Karpas-422 (cell line): ENCODE results near the gene VPS8. TPM values are rescaled to one million over a fixed set of nuclear protein-coding genes. Genes with fewer than 3 reads are reported as not detected.
A peak's percentile ranks its signal among the peaks of the same experiment; 100 is the strongest.

Experiments used
- DNase-seq: peaks from one replicate; pipeline ENCODE4 v3.0.0-alpha.2; 2015
- H2AFZ ChIP-seq: fragments of 200-600 bp; sonication (generic); 2 replicates; pipeline ENCODE4 v1.6.1; 2014; ENCODE audit warnings: antibody characterized with exemption, low read length, mixed read lengths
- H3K27ac ChIP-seq: fragments of 200-600 bp; sonication (generic); 2 replicates; pipeline ENCODE4 v1.5.1; 2014; ENCODE audit warnings: mild to moderate bottlenecking, low read length, moderate library complexity
- H3K27me3 ChIP-seq: fragments of 200-600 bp; sonication (generic); 2 replicates; pipeline ENCODE4 v1.6.1; 2014; ENCODE audit warnings: low read length, mixed read lengths
- H3K36me3 ChIP-seq: fragments of 200-600 bp; sonication (generic); 2 replicates; pipeline ENCODE4 v1.6.1; 2014; ENCODE audit warnings: low read length, mixed read lengths; ENCODE audit not compliant: insufficient read depth
- H3K4me1 ChIP-seq: fragments of 200-600 bp; sonication (generic); 2 replicates; pipeline ENCODE4 v1.6.1; 2014; ENCODE audit warnings: mild to moderate bottlenecking, low read length, mixed read lengths
- H3K4me2 ChIP-seq: fragments of 200-600 bp; sonication (generic); 2 replicates; pipeline ENCODE4 v1.6.1; 2014; ENCODE audit warnings: low read length, low read depth, mild to moderate bottlenecking; ENCODE audit not compliant: poor library complexity, severe bottlenecking
- H3K4me3 ChIP-seq: fragments of 200-600 bp; sonication (generic); 2 replicates; pipeline ENCODE4 v1.5.1; 2014; ENCODE audit warnings: mild to moderate bottlenecking, antibody characterized with exemption, low read length, mixed read lengths
- H3K79me2 ChIP-seq: fragments of 200-600 bp; sonication (generic); 2 replicates; pipeline ENCODE4 v1.6.1; 2014; ENCODE audit warnings: mild to moderate bottlenecking, low read length, mixed read lengths
- H3K9ac ChIP-seq: fragments of 200-600 bp; sonication (generic); 2 replicates; pipeline ENCODE4 v1.6.0; 2014; ENCODE audit warnings: low read length
- H3K9me2 ChIP-seq: fragments of 200-600 bp; sonication (generic), shearing (Covaris generic); replicated peaks from 2 replicates; pipeline ENCODE4 v1.6.0; 2014; ENCODE audit warnings: mild to moderate bottlenecking, low read length, moderate library complexity; ENCODE audit not compliant: insufficient read depth
- H3K9me3 ChIP-seq: fragments of 300-700, 200-600 bp; sonication (generic); 2 replicates; pipeline ENCODE4 v1.6.1; 2014; ENCODE audit warnings: low read length, mixed read lengths
- H4K20me1 ChIP-seq: fragments of 200-600 bp; sonication (generic); 2 replicates; pipeline ENCODE4 v1.6.1; 2014; ENCODE audit warnings: mild to moderate bottlenecking, antibody characterized with exemption, low read length, low read depth; ENCODE audit not compliant: insufficient read depth
- total RNA-seq: library from RNA; depleted of rRNA; stranded (reverse); fragments of >200 nt; shearing (Covaris generic); gene quantifications from 2 replicates; pipeline ENCODE4 v1.2.3, GENCODE V29; 2014; ENCODE audit warnings: low replicate concordance

The VPS8 gene
- total RNA-seq, 1 experiment from 2014 or later: 168 TPM

DNA sequence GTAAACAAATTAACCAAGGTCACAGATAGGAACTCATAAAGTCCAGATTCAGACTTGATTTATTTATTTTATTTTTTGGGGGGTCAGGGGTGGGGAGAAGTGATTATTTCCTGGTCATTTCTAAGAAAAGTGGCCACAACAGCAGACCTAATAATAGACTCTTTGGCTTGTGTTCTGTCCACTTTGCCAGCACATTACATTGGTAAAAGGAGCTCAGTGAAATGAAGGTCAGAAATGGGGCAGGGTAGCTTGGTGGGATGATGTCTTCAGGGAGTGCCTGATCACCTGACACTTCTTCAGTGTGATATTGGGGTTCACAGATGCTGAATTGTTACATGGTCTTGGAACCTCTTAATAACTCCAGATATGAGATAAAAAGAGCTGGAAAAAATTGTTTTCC is 10.1 kb downstream of the VPS8 start:
- Histone ChIP-seq H3K36me3 (0 out of 2 replicates have a peak, but pooled peaks cover 6% of the 10 kb centered on the region), H2AFZ (no peak overlapping the region), H3K27ac (no peak overlapping the region), H3K79me2 (peaks cover 78% of the 10 kb centered on the region), H4K20me1 (no peaks in the 10 kb centered on the region), H3K27me3 (no peaks in the 10 kb centered on the region), H3K4me1 (no peaks in the 10 kb centered on the region), H3K9me3 (no peaks in the 10 kb centered on the region), H3K9me2 (no peaks in the 10 kb centered on the region), H3K9ac (no peak overlapping the region), H3K4me3 (no peak overlapping the region), H3K4me2 (no peak overlapping the region)
- DNase-seq: no peak

DNA sequence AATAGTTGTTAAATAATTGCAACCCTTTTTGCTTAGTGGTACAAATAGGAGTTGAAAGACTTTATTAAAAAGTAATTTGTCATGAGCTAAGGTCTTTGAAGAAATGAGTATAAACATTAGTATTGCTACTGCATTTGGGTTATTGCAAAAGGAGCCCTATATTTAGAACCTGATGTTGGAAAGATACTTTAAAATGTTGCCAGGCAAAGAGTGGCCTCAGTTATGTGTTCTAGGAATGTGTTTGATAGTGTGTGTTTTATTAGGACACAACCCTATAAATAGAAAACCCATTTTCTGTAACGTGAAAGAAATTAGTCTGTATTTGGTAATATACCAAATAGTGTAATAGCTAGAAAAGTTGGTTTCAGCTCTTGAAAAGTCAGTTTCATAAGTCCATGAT is 10.7 kb downstream of the VPS8 start:
- Histone ChIP-seq H3K27me3 (no peaks in the 10 kb centered on the region), H3K9ac (no peak overlapping the region)

DNA sequence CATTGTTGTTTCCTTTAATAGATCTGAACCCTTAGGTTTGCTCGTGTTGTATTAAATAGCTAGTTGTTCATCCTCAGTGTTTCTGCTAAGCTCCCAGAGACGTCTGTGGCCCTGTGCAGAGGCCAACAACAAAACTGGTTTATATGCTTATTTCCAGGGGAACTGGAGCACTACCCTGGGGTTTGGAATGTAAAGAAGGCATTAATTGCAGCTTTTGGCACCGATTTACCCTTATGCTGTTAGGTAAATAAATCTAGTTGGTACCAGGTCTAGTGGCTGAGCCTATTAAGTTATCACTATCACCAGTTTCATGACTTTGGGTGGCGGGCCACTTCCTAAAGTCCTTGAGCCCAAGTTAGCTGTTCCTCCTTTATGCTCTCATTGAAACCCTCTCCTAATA is 12.0 kb downstream of the VPS8 start:
- Histone ChIP-seq H3K27me3 (no peaks in the 10 kb centered on the region), H3K9me2 (no peaks in the 10 kb centered on the region), H3K27ac (no peak overlapping the region)

More for the DNA sequence above, 10.7 kb downstream of the VPS8 start:
- Histone ChIP-seq H3K4me2 (no peak overlapping the region), H3K9me3 (no peaks in the 10 kb centered on the region), H3K36me3 (0 out of 2 replicates have a peak, but pooled peaks cover 6% of the 10 kb centered on the region), H2AFZ (no peak overlapping the region), H3K79me2 (peaks cover 73% of the 10 kb centered on the region), H4K20me1 (no peaks in the 10 kb centered on the region), H3K4me3 (no peak overlapping the region), H3K4me1 (no peaks in the 10 kb centered on the region), H3K9me2 (no peaks in the 10 kb centered on the region), H3K27ac (no peak overlapping the region)
- DNase-seq: no peak

DNA sequence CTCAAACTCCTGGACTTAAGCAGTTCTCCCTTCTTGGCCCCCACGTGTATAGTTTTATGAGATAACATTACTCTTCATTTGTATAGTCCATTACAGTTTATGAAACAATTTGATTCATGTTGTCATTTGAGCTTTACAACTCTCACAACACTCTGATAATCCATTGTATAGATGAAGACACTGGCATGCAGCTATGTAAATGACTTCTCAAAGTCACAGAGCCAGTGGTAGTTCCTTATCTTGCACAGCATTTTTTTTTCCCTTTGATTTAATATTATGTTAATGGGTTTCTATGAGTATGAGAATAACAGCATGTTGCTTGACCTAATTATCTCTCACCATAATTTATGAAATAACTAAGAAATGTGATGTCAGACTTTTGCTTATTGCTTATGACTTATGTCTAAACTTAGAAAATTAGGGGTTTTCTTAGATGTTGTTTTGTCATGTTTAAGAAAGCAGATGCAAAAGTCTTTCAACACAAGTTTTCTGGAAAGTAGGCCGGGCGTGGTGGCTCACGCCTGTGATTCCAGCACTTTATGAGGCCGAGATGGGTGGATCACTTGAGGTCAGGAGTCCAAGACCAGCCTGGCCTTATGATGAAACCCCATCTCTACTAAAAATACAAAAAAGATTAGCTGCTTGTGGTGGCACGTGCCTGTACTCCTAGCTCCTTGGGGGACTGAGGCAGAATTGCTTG is 13.3 kb downstream of the VPS8 start:
- Histone ChIP-seq H3K9ac (no peak overlapping the region), H2AFZ (no peak overlapping the region), H3K4me2 (no peak overlapping the region), H3K9me2 (no peaks in the 10 kb centered on the region), H3K79me2 (peaks cover 48% of the 10 kb centered on the region), H3K27me3 (no peaks in the 10 kb centered on the region), H3K4me3 (no peak overlapping the region), H3K9me3 (no peaks in the 10 kb centered on the region), H3K4me1 (no peaks in the 10 kb centered on the region), H3K36me3 (peaks cover 2% of the 10 kb centered on the region; the same call in 1 of the 2 replicates), H4K20me1 (no peaks in the 10 kb centered on the region), H3K27ac (no peak overlapping the region)
- no peak for DNase-seq

More for the DNA sequence above, 12.0 kb downstream of the VPS8 start:
- Histone ChIP-seq H3K79me2 (peaks cover 59% of the 10 kb centered on the region), H3K9ac (no peak overlapping the region), H3K9me3 (no peaks in the 10 kb centered on the region), H3K4me3 (no peak overlapping the region), H3K4me2 (no peak overlapping the region), H3K36me3 (peaks cover 2% of the 10 kb centered on the region; the same call in 1 of the 2 replicates), H4K20me1 (no peaks in the 10 kb centered on the region), H2AFZ (no peak overlapping the region), H3K4me1 (no peaks in the 10 kb centered on the region)
- no peak for DNase-seq

DNA sequence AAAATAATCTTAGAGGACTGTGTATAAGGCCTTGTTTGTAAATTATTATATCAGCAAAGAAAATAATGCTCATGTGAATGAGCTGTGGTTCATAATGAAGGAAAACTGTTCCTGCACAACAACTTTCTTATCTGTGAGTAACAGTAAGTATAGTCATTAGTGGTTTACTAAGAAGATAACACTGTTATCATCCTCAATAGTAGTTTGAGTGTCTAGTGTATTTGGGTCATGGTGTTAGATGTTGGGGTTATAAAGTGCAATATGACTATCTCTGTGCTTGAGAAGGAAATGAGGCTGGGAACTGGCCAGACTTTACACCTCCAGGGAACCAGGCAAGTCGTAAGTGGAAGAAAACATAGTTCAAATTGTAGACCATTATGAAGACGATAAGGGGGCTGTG is 15.6 kb downstream of the VPS8 start:
- Histone ChIP-seq H3K4me1 (no peaks in the 10 kb centered on the region), H2AFZ (no peak overlapping the region), H3K36me3 (peaks cover 24% of the 10 kb centered on the region), H3K9ac (no peak overlapping the region), H3K27me3 (no peaks in the 10 kb centered on the region), H3K4me3 (no peak overlapping the region), H3K27ac (no peak overlapping the region), H3K9me3 (no peaks in the 10 kb centered on the region), H4K20me1 (no peaks in the 10 kb centered on the region), H3K4me2 (no peak overlapping the region), H3K79me2 (peaks cover 33% of the 10 kb centered on the region), H3K9me2 (no peaks in the 10 kb centered on the region)
- no peak for DNase-seq

DNA sequence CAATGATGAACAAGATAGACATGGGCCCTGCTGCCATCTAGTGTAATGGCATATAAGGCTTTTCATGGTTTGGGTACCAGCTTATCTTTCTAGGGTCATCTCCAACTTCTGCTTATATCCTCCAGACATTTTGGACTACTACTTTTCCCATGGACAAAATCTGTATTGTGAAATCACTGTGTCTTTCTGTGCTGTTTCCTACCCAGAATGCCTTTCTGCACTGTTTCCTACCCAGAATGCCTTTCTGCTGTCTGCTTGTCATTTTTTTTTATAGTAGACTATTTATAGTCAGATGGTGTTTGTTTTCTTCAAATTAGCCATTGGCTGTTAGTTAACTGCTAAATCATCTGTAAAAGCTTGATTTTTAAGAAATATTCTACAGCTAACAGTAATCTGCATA is 20.1 kb downstream of the VPS8 start:
- Histone ChIP-seq H3K4me2 (no peak overlapping the region), H3K9me2 (no peaks in the 10 kb centered on the region), H4K20me1 (no peaks in the 10 kb centered on the region), H3K79me2 (0 out of 2 replicates have a peak, but pooled peaks cover 6% of the 10 kb centered on the region), H3K9ac (no peak overlapping the region), H3K9me3 (no peaks in the 10 kb centered on the region), H3K4me1 (peaks cover 14% of the 10 kb centered on the region), H3K36me3 (peaks cover 39% of the 10 kb centered on the region), H3K27me3 (no peaks in the 10 kb centered on the region), H2AFZ (no peak overlapping the region), H3K4me3 (no peak overlapping the region), H3K27ac (no peak overlapping the region)
- no peak for DNase-seq

DNA sequence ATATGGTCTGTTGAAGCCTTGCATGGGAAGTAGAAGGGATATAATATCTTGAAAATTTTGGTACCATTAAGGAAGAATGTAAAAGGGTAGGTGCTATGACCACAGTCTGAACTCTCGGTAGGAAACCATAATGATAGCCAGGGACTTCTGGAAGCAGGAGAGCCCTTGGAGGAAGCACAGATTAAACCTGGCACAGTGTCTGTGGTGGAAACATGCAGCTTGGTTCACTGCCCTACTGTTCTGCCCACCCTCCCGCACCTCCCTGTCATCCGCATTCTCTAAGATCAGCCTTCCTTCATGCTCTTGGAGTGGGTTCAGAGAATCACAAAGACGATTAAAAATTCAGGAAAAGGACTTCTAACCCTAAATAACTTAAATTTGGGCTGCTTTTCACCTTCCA is 20.9 kb downstream of the VPS8 start:
- Histone ChIP-seq H3K9me2 (no peaks in the 10 kb centered on the region), H3K4me1 (peaks cover 18% of the 10 kb centered on the region), H3K36me3 (peaks cover 39% of the 10 kb centered on the region), H2AFZ (no peak overlapping the region), H3K9me3 (no peaks in the 10 kb centered on the region), H3K4me2 (no peak overlapping the region), H3K9ac (no peak overlapping the region), H4K20me1 (no peaks in the 10 kb centered on the region), H3K27ac (no peak overlapping the region), H3K27me3 (no peaks in the 10 kb centered on the region), H3K4me3 (no peak overlapping the region), H3K79me2 (0 out of 2 replicates have a peak, but pooled peaks cover 10% of the 10 kb centered on the region)
- DNase-seq: no peak

DNA sequence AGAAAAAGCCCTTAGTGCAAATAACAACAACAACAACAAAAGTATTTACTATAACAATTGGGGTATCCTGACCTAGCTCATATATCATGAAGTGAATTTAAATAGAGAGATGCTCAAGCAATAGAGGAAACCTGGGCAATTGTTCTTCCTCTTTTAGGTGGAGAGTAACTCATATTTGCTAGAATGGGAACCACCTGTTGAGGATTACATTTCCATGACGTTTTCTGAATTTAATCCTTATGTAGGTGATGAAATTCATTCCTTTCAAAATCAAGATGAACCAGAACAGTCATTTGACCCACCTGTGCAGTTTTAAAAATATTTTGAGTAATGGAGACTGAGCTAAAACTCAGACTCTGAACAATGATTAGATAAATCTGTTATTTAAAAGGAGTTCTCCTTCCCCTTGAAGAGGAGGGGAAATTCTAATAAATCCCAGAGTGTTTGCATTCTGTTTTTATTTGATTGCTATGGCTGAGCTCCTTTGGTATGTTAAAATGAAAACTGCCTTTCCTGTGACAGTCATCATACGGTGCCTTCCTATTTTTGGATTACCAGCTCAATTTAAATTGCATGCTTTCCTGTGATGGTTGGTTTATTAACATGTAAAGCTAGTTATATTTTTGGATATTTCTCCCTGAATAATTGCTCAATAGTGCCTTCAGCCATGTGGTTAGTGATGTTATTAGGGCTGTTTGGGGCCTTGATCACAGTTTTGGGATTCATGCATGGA is 24.3 kb downstream of the VPS8 start:
- no peak overlapping the region for H3K4me3 ChIP-seq
- no peaks in the 10 kb centered on the region for H3K27me3 ChIP-seq
- no peak overlapping the region for H3K9ac ChIP-seq
- peaks cover 27% of the 10 kb centered on the region for H3K4me1 ChIP-seq
- no peaks in the 10 kb centered on the region for H3K9me3 ChIP-seq
- peaks cover 11% of the 10 kb centered on the region; the same call in 1 of the 2 replicates for H3K79me2 ChIP-seq
- DNase-seq: peak; percentile 61
- H4K20me1 ChIP-seq: no peaks in the 10 kb centered on the region
- H3K9me2 ChIP-seq: no peaks in the 10 kb centered on the region
- no peak overlapping the region for H2AFZ ChIP-seq
- H3K4me2 ChIP-seq: peak overlapping the region; percentile 21
- peak overlapping the region; percentile 66 for H3K27ac ChIP-seq
- H3K36me3 ChIP-seq: peaks cover 33% of the 10 kb centered on the region
